NCI-H526 (cell line): ENCODE results near the gene TMEM87A.

Experiments used
- DNase-seq, 2 experiments: peaks; one replicate each; lab custom pipeline; 2025; lab: John Stamatoyannopoulos, UW

Gene TMEM87A

GRCh38 chr15:42207674-42208579 is 65.3 kb downstream of the TMEM87A start, which contains the start of gene VPS39:
TSS of gene VPS39 (minus strand) at chr15:42208304. CDS start at chr15:42208153, 151 bp downstream.
- peak; percentile 55 to 86 for DNase-seq

GRCh38 chr15:42206406-42206805 is 66.8 kb downstream of the TMEM87A start:
- no peak for DNase-seq

- DNase-seq, result no peak
Observed at GRCh38 chr15:42203891-42204290, 69.3 kb downstream of the TMEM87A start.

GRCh38 chr15:42202653-42203052 is 70.6 kb downstream of the TMEM87A start:
- no peak for DNase-seq

- no peak for DNase-seq
Observed at GRCh38 chr15:42201801-42202200, 71.4 kb downstream of the TMEM87A start.

- DNase-seq, result no peak
Observed at GRCh38 chr15:42199126-42199525, 74.1 kb downstream of the TMEM87A start.

- no peak for DNase-seq
Observed at GRCh38 chr15:42198516-42198915, 74.7 kb downstream of the TMEM87A start.

GRCh38 chr15:42194513-42194912 is 78.7 kb downstream of the TMEM87A start:
- no peak for DNase-seq

- no peak for DNase-seq
Observed at GRCh38 chr15:42193383-42193782, 79.8 kb downstream of the TMEM87A start.

- DNase-seq, result no peak
Observed at GRCh38 chr15:42191610-42192346, 81.5 kb downstream of the TMEM87A start.

- DNase-seq, result no peak
Observed at GRCh38 chr15:42190370-42190769, 82.9 kb downstream of the TMEM87A start.

GRCh38 chr15:42185801-42186200 is 87.4 kb downstream of the TMEM87A start:
- peak in 1 of 2 experiments; percentile 2 for DNase-seq

- DNase-seq, result peak; percentile 33 to 66
Observed at GRCh38 chr15:42184736-42185135, 88.5 kb downstream of the TMEM87A start.

GRCh38 chr15:42184296-42184695 is 88.9 kb downstream of the TMEM87A start:
- no peak for DNase-seq

GRCh38 chr15:42182961-42183360 is 90.3 kb downstream of the TMEM87A start:
- DNase-seq, result no peak

GRCh38 chr15:42182328-42182886 is 90.8 kb downstream of the TMEM87A start:
- DNase-seq, result no peak

GRCh38 chr15:42178056-42178455 is 95.2 kb downstream of the TMEM87A start:
- no peak for DNase-seq

GRCh38 chr15:42175671-42176070 is 97.6 kb downstream of the TMEM87A start:
- DNase-seq, result no peak

GRCh38 chr15:42172475-42172874 is 100.8 kb downstream of the TMEM87A start:
- no peak for DNase-seq

GRCh38 chr15:42171795-42172194 is 101.4 kb downstream of the TMEM87A start:
- DNase-seq, result no peak

GRCh38 chr15:42171122-42171521 is 102.1 kb downstream of the TMEM87A start:
- DNase-seq, result no peak

- no peak for DNase-seq
Observed at GRCh38 chr15:42166225-42166940, 106.8 kb downstream of the TMEM87A start.
